HuH-7.5 (cell line): ENCODE measurements around the gene CPLX4.

Source experiments
- DNase-seq: peaks from one replicate; pipeline ENCODE4 v3.0.0; 2011; ENCODE audit warnings: low spot score

Gene CPLX4, protein sequence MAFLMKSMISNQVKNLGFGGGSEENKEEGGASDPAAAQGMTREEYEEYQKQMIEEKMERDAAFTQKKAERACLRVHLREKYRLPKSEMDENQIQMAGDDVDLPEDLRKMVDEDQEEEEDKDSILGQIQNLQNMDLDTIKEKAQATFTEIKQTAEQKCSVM

DNA sequence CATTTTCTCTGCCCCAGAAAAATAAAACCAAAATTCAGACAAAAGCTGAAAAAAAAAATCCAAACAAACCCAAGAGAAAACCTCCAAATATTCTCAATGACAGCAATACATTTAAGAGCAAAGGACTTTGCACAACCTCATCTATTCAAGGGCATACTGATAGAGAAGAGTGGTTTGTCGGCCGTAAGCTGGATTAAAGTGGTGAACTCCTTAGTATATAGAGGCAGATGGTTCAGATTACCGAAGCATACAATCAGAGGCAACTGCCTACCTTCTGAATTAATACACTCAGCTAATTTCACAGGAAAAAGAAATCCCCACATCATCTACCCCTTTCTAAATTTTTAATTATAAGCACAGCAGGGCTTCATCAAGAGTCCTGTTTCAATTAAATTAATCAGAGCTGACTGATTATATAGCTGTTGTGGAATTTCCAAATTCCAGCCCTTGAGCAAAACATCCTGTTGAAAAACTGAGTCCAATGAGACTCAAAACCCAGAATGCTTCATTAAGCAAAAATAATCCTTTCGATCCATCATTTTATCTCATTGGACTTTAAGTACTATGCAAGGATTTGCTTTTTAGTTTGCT lies at the start of gene CPLX4:
Gene CPLX4, minus strand, starts transcription at position 190 of the 591 bp plus-strand sequence. Its CDS starts 187 bp downstream, at position 3.
- DNase-seq, result no peak

DNA sequence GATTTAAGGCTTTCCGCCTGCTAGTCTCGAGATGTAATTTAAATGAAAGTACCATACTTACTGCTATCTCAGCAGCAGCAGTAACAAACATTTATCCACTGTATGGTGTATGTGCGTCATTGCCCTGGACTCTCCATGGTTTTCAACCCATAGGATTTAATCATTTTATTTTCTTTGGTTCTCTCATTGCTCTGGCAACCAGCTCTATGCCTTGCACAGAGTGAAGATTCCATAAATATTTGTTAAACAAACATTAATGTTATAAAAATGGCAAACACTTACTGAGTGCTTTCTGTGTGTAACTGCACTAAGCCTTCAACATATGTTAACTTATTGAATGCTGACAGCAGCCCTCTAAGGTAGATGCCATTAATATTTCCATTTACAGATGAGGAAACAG lies 41.9 kb upstream of the CPLX4 start:
- no peak for DNase-seq

DNA sequence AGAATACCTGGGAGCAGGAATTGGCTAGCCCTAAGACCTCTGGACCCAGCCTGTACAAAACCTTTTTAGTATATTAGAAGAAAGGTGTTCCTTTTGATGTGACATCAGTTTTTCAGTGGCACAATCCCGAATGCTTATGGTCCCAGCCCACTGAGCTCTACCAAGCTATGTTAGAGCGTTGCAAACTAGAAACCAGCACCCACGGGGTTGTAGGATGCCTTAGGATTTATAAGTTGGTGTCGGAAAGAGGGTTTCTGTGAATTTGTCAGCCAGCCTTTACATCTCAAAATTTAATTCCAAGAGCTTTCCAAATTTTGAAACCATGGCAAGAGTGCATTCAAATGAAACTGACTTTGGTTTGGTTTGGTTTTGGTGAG lies 41.1 kb upstream of the CPLX4 start:
- peak; percentile 16 for DNase-seq

DNA sequence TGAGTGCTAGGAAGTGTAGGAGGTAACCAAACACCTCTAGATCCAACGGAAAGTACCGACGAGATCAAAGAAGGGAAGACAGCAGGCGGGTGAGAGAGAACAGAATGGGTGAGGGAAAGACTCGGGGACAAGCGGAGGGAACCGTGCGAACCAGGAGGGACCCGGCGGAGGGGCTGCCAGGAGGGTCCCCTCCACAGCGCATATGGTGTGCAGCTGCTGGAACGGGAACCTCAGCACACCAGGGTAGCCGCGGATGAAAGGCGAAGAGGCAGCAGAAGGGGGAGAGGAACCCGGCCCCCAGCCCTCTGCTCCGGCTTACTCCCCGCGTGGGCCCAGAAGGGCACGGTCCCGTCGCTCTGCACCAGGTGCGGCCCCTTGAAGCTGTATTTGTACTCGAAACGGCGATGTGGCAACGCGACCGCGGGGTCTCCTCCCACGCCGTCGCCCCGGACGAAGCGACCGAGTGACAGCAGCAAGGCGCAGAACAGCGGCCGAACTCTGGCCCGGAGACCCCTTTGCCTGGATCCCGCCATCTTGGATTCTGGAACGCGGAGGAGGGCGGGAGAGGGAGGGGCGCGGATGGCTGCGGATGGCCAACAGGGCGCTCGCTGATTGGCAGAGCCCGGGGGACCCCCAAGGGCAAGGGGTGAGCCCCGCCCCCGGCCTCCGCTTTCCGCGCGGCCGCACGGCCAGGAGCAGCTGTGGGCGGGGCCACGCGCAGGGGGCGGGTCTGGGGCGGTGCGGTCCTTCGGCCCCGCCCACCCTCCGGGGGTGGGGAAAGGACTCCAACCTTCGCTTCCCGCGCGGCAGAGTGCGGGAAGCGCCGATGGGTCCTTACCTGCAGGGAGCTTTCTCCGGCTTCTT lies 40.5 kb upstream of the CPLX4 start, which contains the start of gene LMAN1:
Gene LMAN1, minus strand, starts transcription at position 554 of the 864 bp plus-strand sequence. Its CDS starts 21 bp downstream, at position 533.
- peak; percentile 73 for DNase-seq

DNA sequence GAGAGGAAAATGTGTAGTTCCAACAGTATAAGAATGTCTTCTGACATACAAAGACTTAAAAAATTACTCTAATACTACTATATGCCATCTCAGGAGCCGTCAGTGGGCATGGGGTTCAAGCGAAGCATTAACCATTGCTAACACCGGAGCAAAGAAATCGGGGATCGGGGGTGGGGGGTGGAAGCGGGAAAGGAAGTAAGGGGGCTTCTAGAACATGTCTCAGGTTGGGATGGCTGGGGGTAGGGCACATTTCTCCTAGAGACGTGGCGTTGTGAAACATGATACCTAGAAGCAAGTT lies 39.9 kb upstream of the CPLX4 start:
- DNase-seq, result no peak

DNA sequence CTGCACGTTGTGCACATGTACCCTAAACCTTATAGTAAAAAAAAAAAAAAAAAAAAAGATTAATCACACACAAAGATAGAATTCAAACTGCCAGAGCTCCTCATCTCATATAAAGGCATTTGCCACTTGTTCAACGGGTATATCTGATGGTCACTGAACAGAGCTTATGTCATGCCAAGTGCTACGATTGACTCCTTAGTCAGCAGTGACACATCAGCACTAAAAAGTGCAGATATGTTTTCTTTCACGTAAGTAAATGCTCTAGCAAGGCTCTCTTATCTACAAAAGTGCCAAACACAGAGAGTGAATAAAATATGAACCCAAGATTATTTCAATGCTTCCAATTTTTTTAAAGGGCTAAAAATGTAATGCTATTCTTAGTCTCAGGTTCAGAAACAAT lies 39.5 kb upstream of the CPLX4 start:
- DNase-seq, result no peak

DNA sequence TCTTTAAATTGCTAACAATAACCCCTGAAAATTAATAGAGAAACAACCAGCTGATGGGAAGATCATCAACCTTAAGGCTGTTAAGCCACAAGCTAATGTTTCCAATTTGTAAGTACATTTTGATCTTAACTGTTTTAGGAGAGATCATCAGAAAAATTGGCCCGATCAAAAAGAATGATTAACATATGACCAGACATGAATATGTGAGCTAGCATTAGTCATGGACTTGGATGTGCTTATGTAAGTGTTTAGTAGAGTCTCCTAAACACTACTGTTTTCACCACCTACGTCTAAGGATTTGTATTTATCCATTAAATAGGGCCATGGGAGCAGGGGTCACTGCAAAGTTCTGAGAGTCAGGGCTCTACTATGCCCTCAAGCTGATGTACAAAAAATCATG lies 36.3 kb upstream of the CPLX4 start:
- no peak for DNase-seq

DNA sequence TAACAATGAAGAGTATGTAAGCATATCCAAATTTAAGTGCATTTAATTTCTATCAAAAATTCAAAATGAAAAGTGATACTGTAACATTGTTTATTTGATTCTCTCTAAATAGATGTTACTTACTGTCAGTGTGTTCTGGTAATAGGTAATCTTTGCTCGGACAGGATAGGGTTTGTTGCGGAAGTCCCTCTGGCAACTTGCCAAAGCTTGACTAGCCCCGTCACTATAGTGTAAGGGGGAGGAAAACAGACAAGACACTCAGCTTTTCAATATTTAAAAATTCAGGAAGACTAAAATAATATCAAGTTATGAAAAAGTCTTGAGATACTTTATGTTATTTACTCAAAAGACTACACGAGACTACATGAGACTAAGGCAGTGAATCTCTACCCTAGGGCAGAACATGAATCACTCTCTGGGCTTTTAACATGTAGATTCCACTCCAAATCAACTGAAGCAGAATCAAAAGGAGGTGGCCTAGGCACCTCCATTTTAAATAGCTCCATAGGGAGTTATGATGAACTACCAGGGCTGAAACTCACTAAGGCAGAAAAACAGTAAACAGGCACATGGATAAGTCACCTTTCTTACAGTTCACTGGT lies 34.7 kb upstream of the CPLX4 start:
- DNase-seq, result no peak

DNA sequence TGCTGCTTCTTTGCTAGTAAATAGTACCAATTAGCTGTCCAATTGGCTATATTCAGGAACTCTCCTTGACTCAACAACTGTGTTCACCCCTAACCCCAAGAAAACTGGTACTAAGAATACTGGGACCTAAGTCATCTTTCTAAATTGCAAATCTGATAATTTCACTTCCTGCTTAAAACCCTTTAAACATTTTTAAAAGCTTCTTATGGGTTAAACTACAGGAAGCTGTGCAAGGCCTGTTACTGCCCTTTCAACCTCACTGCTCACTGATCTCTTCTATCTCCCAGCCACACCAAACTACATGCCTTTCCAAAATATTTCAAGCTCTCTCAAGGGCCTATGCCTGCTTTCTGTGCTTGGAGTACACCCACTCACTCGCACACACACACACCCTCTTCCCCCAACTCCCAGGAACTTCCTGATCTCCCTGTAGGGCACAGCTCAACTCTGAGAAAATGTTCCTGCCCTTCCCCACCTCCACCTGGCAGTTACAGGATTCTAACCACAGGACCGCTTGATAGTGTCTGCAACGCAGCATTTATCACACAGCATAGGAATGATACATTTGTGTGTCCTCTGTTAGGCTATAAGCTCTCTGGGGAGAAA lies 33.9 kb upstream of the CPLX4 start:
- DNase-seq, result no peak

DNA sequence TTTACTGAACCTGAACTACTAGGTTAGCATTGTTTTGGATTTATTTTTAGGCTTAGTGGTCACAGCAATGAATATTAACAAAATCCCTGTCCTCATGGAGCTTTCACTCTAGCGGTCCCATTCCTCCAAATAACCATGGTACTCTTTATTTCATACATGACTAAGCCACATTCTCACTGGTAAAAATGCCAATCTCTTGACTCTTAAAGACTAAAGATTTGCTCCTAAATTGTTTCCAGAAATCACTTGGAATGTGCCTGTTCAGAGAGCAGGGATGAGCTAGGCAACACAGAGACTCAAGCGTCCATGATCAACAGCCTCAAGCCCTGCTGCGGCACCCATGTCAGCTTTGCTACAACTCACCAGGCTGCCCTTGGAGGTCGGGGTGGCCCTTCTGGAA lies 27.1 kb upstream of the CPLX4 start:
- DNase-seq, result no peak

DNA sequence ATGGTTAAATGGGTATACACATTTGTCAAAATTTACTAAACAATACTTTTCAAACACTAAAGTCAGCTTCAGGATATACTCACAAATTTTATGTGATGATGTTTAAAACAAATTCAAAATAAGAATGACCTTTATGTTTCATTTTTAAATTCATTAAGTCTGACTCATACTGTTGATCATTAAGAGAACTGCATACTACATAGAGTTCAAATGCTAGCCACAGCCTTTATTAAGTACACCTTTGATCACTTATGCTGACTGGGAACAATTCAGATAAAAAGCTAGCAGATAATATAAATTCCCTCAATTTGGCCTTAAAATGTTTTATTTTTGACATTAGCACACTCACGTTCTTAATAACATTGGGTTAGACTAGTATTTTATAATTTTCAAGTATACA lies 26.5 kb upstream of the CPLX4 start:
- DNase-seq, result no peak

DNA sequence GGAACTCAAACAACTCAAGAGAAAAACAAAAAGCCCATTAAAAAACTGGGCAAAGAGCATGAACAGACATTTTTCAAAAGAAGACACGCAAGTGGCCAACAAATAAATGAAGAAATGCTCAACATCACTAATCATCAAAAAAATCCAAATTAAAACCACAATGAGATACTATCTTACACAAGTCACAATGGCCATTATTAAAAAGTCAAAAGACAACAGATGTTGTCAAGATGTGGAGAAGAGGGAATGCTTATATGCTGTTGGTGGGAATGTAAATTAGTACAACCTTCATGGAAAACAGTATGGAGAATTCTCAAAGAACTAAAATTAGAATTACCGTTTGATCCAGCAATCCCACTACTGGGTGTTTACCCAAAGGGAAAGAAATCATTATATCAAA lies 25.5 kb upstream of the CPLX4 start:
- DNase-seq, result no peak

DNA sequence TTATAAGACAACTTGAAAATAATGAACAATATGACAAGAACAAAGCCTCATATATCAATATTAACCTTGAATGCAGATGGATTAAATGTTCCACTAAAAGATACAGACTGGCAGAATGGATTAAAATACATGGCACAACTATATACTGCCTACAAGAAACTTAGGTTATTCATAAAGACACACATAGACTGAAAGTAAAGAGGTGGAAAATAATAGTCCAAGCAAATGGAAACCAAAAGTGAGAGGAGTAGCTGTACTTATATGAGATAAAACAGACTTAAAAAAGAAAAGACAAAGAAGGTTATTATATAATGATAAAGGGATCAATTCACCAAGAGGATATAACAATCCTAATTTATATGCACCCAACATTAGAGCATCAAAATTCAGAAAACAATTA lies 22.4 kb upstream of the CPLX4 start:
- no peak for DNase-seq

DNA sequence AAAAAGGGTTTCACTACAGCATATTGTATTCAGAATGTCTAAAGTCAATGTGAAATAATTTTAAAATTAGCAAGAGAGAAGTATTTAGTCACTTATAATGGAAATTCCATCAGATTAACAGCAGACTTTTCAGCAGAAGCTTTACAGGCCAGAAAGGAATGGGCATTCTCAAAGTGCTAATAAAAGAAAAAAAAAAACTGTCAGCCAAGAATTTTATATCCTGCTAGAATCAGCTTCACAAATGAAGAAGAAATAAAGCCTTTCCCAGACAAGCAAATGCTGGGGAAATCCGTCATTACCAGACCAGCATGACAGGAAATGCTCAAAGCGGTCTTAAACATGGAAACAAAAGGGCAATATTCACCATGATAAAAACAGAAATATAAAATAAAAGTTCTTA lies 21.9 kb upstream of the CPLX4 start:
- no peak for DNase-seq

DNA sequence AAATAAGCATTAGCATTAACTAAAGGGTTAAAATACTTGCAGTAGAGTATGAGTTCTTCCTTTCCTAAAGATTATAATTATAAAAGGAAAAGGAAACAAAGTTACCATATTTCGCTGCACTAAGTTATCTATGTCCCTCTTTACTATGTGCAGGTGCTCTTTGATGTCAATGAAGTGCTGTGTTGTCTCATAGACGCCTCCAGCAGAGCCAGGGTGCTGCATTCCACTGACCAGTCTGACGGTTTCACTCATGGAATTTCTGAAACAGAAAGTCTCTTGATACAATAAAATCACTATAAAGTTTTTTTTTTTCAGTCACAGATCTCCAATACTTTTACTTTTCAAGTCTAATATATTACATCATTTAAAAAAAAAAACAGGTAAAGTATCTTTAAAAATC lies 14.5 kb upstream of the CPLX4 start:
- no peak for DNase-seq

DNA sequence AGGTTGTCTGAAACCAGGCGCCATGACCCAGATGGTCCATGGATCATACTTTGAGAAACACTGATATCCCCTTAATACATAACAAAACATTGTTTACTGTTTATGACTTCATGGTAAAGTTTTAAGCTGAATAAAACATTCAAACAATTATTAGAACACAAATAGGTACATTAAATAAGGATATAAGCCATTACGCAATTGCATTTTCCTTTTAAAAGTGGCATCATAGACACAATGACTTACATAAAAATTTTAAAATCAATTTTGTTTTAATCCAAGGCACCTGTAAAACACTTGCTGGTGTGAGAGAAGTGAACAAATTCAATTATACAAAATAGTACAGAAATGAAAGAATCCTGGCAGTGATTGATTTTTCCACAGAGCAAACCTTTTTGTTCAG lies 10.2 kb upstream of the CPLX4 start:
- DNase-seq, result no peak

DNA sequence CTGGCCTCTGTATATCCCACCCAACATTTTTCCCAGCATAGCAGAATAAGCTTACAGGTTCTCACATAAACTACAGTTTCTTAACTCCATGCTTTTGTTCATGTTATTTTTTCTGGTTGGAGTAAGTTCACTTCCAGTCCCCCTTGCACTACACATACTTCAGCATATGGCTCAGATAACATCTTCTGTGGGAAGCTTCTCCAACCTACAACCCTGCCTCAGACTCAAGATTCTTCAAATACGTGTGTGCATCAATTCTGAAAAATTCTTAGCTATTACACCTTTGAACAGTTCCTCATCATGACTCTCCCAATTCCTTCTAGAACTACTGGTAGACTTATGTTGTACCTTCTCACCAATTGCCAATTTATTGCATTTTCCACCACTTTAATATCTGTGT lies 7.5 kb upstream of the CPLX4 start:
- no peak for DNase-seq

DNA sequence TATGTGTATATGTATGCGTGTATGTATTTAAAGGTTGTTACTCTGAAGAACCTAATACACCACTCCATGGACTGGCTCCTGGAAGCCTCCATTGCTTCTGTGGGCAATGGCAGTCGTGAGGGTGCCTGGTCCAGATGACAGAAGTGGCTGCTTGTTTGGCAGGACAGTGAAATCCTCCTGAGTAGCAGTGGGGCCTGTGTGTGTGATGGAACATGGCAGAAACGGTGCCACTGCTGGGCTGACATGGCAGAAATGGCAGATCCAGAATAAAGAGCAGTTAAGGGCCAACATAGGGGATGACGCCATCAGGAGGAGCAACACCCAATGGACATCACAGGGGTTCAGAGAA lies 6.1 kb upstream of the CPLX4 start:
- no peak for DNase-seq

DNA sequence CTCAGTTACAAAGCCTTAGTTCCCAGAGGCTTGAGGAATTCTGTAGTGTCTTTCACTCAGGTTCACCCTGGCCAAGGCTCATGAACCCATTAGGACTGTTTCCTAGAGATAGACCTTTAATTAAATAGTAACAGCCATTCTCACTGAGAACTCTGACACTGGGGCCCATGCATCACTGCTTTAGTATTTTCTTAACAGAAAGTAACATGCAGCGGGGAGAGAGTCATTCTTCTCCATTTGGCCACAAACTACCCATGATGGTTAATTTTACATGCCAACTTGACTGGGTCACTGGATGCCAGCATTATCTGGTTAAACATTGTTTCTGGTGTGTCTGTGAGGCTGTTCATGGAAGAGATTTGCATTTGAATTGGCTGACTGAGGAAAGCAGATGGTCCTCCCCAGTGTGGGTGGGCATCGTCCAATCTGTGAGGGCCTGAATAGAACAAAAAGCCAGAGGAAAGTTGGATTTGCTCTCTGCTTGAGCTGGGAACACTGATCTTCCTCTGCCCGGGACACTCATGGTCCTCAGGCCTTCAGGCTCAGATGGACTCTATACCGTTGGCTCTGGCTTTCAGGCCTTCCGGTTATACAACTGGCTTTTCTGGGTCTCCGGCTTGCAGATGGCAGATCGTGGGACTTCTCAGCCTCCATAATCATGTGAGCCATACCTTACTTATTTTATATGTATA lies 5.6 kb upstream of the CPLX4 start:
- DNase-seq, result no peak

DNA sequence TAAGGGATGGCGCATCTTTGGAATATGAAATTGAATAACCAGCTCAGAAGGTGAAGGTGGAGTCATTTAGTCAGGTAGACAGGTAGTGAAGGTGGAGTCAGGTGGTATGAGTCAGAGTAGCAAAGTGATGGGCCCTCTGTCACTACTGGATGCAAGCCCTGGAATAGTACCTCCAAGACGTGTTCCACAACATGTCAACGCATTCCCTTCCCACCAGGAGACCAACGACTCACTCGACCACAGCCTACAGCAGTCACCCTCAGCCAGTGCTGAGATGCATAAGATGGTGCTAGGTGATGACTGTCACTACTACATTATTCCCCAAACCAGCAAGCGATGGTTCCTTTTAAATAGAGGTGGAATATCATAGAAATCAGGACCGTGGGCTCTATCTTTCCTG lies 6.8 kb downstream of the CPLX4 start:
- no peak for DNase-seq

DNA sequence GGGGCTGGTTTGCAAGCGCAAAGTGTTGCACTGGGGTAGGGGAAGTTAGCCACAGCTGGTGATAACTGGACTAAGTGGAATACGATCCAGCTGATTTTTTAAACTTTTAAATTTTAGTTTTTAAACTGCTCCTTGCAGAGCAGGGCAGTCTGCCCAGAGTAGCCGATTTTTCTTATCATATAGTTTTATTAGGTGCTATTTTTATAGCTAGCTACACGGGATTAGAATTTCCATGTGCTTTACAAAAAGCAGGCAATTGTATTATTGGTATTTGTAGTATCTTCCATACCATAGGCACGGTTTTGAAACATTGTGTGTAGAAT lies 9.6 kb downstream of the CPLX4 start:
- DNase-seq, result no peak

DNA sequence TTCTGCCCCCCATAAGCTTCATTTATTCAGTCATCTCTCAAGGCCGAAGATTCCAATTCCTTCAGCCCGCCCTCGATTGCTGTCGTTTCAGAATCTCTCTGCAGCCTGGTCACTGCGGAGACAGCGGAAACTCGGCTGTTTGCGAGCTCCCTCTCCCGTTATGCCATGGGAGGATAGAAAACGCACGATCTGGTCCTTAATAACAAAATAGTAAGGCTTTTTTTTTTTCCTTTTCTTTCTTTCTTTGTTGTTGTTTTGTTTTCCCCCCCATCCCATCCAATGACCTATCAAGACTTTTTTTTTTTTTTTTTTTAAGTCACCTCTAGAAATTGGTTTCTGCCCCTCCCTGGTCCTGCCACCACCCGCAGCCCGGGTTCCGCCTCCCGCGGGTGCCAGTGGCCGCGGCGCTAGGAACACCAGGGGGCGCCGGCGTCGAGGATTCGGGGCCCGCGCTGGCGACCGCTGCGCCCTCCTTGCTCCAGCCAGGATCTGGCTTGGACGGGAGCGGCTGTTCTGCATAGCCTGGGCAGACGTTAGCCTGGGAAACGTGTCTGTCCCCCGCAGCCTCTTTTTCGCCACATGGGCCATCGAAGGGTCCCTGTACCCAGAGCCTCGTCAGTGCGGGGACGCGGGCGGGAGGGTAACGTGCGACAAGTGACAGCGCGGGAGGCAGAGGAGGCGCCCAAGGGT lies 10.1 kb downstream of the CPLX4 start:
- DNase-seq, result peak; percentile 47
